NCI-H510A (cell line): ENCODE measurements around the gene ENTPD3.

ENCODE experiments used
- DNase-seq: peaks from one replicate; lab custom pipeline; 2025; lab: John Stamatoyannopoulos, UW

The ENTPD3 gene, protein sequence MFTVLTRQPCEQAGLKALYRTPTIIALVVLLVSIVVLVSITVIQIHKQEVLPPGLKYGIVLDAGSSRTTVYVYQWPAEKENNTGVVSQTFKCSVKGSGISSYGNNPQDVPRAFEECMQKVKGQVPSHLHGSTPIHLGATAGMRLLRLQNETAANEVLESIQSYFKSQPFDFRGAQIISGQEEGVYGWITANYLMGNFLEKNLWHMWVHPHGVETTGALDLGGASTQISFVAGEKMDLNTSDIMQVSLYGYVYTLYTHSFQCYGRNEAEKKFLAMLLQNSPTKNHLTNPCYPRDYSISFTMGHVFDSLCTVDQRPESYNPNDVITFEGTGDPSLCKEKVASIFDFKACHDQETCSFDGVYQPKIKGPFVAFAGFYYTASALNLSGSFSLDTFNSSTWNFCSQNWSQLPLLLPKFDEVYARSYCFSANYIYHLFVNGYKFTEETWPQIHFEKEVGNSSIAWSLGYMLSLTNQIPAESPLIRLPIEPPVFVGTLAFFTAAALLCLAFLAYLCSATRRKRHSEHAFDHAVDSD

DNA sequence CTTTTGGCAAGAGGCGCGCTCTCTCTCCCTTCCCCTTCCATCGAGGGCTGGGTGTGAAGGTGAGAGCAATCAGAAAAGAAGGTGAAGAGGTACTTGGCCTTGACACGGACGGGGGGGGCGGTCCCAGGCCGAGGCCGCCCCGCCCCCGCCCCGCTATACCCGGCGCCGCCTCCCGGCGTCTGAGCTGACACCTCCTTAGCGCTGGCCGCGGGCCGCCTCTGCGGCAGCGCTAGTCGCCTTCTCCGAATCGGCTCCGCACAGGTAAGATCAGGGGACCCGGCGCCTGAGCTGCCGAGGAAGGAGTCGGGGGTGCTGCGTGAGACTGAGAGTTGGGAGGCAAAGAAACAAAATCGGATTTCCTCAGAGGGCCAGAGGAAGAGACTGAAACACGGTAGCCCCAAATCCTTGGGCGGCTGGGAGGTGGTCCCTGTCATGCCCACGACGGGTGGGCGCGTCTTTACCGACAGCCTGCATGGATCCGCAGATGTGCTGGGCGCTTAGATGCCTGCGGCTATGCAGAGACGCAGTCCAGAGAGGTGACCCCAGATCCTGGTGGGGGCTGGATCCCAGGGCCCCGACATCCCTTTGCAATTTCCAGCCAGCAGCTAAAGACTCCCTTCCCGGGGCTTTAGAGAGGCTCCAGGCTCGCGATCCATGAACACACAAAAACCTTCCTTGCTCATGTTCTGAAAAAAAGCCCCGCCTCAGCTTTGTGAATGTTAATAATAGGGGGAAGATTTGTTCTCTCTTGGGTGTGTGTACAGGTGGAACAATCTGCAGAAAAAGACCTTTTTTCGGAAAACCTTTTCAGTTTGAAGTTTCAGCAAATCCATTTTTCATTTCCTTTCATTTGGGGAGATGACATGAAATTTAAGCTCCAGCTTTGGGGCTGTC, at the start of gene ENTPD3:
ENTPD3 (plus strand) TSS at position 184 of the 894 bp plus-strand sequence. CDS start 874 bp downstream, outside the sequence.
- peak; percentile 33 for DNase-seq

DNA sequence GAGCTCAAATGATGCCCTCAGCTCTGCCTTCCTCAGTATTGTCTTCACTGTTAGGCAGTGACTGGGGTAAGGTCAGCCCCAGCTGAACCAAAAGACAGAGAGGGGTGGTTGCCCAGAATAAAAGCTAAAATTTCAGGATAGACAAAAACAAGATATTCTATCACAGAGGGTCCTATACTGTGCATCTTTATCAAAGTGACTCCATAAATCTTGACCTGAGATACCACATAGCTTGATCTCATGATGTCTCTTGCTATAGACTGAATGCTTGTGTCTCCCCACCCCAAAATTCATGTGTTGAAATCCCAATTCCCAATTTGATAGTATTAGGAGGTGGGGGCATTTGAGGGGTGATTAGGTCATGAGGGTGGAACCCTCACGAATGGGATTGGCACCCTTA, 47.1 kb upstream of the ENTPD3 start:
- no peak for DNase-seq

DNA sequence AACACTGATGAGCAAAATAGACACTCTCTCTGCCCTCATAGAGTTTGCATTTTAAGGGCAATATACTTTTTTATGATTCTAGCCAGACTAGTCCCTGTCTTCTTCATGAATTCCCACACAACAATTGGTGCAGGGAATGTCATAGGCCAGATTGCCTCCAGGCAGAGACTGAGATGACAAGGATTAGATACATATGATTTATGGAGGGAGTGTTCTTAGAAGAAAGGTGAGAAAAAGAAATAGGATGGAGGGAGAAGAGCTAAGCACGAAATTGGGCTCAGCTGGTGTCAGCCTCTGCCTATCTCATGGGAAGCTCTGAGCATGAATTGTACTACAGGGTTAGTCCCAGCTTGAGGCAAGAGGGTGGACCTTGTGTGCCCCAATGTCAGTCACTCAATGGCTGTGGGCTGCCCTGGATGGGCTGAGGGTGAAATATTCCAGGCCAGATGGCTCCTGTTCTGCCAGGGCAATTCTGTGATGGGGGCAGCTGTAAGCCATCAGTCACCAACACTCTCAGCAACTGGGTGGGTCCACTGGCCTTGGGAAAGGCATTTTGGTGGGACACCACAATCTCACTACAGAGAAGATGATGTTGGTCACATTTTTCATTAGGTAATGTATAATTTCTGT, 46.3 kb upstream of the ENTPD3 start:
- no peak for DNase-seq

DNA sequence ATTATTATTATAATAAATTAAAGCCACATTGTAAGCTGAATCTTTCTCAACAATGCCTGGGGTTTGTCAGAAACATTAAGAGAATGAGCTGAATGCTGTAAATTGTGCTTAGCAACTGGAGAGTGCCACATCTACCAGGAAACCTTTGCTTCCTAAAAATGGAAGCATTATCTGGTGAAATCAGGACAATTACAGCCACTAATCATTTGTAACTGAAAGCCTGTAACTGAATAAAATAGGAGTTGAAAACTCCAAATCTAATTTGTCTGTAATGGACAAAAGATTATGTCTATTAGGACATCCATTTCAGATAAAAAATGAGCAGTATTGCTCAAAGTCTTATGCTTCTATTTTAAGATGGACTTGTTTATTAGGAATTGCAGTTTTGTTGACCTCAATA, 45.3 kb upstream of the ENTPD3 start:
- no peak for DNase-seq

DNA sequence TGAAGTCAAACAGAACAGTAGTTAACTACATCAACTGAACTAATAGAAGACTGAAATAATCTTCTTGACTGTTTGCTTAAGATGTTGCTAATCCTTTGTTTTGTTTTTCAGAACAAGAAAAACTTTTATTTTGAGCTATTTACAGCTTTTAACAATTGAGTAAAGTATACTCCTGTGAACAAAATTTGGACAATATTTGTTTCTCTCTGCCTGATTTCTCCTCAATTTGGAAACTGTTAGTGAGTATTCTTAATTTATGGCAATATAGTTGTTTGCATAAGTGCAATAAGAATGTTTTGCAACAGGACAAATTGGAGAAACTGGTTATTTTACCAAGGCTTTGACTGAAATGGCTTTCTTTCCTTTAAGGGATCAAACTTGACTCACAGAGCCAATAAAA, 36.5 kb upstream of the ENTPD3 start:
- no peak for DNase-seq

DNA sequence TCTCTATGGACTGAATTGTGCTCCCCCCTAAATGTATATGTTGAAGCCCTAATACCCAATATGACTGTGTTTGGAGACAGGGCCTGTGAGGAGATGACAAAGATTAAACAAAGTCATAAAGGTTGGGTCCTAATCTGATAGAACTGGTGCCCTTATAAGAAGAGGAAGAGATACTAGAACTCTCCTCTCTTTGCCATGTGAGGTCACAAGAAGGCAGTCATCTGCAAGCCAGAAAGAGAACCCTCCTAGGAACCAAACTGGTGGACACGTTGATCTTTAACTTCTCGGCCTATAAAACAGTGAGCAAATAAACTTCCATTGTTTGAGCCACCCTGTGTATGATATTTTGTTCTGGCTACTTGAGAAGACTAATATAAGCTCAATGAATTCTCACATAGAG, 31.6 kb upstream of the ENTPD3 start:
- no peak for DNase-seq

DNA sequence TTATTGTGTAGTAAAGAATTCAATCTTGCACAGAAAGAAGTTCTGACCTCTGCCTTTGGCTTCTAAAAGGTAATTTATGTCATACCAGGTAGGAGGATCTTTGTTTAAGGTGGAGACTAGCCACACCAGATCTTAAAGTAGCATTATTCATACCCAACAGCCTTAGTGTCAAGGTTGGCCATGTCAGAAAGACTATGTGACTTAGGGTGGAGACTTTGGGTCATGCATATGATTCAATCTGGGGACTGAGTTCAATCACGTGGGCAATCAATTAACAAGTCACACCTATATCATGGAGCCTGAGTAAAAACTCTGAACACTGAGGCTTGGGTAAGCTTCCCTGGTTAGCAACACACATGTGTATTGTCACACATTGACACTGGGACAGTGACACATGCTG, 28.5 kb upstream of the ENTPD3 start:
- DNase-seq = no peak

DNA sequence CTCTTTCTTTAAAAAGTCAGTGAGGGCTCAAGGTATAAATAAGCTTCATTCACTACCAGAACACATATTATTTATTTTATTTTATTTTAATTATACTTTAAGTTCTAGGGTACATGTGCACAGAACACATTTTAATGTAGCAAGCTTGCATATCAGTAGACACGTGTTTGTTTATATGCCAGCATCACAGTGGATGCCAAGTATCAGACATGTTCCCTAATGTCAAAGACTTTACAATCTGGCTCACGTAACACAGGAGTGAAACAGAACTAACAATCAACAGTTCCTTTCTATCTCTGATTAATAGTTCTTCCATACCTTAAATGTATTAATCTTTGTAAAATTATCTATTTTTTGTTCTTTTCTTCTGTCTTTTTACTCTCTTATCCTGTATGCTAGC, 23.3 kb upstream of the ENTPD3 start:
- DNase-seq = no peak

DNA sequence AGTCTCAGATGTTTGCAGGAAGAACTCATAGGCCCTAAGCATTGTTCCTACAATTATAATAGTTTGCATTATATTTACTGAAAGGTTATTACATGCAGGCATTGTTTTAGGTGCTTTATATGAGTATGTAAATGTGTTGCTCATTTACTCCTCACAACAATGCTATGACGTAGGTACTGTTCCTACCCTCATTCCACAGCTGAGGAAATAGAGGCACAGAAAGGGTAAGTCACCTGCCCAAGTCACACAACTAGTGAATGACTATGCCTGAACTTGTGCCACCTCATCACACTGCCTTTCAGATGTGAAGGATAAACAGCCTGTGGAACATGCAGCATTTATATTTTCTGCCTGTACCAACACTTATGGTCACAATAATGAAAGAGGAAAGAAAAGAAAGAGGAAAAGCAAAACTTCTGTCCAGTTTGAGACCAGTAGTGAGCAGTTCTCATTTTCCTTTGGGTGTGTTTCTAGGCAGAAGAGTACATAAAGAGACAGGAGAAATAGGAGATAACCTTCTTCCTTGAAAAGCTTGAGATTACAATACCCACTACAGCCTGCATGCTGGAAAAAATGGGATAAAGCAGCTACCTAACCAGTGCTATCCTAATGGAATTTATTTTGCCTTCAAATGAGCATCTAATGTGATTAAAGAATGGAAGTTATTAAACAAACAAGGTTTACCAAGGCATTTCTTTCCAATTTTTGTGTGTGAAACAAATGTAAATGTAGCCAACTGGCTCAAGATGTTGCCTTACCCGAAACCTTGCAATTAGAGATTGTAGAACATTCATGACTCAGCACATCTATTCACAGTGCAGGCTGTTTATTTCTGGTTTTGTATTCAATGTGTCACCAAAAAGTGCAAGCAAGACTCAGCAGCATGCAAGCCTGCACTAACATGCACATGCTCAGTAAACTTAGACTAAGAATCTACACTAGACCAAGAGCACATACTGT, 20.5 kb upstream of the ENTPD3 start:
- DNase-seq = no peak

DNA sequence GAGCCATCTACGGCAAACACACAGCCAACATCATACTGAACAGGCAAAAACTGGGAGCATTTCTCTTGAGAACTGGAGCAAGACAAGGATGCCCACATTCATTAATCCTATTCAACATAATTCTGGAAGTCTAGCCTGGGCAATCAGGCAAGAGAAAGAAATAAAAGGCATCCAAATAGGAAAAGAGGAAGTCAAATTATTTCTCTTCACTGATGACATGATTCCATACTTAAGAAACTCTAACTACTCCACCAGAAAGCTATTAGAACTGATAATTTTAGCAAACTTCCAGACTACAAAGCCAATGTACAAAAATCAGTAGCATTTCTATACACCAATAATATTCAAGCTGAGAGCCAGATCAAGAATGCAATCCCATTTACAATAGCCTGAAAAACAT, 17.3 kb upstream of the ENTPD3 start:
- no peak for DNase-seq

DNA sequence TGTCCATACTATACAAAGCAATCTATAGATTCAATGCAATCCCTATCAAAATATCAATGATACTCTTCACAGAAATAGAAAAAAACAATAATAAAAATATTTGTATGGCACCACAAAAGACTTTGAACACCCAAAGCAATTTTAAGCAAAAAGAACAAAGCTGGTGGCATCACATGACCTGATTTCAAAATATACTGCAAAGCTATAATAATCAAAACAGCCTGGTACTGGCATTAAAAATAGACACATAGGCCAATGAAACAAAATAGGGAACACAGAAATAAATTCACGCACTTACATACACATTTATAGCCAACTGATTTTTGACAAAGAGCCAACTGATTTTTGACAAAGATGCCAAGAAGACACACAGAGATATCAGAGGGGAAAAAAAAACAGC, 9.2 kb upstream of the ENTPD3 start:
- no peak for DNase-seq

DNA sequence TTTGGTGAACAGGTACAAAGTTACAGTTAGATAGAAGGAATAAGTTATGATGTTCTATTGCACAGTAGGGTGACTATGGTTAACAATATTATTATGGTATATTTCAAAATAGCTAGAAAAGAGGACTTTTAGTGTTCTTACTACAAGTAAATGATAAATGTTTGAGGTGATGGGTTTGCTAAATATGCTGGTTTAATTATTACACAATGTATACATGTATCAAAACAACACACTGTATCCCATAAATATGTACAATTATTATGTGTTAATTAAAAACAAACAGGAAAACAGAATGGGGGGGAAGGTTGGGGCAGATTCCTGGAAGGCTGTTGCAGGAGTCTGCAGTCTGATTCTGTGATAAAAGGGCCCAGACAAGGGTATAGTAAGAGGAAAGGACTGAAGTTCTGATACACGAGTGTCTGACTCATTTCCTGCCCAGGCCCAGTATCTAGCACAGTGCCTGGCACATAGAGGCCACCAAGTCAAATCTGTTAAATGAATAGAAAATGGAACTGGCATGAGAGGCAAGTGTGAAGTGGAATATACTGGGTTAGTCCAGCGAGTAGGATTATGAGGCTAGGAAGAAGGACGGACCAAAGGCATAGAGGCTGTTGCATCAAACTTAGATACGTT, 7.2 kb upstream of the ENTPD3 start:
- DNase-seq = no peak

DNA sequence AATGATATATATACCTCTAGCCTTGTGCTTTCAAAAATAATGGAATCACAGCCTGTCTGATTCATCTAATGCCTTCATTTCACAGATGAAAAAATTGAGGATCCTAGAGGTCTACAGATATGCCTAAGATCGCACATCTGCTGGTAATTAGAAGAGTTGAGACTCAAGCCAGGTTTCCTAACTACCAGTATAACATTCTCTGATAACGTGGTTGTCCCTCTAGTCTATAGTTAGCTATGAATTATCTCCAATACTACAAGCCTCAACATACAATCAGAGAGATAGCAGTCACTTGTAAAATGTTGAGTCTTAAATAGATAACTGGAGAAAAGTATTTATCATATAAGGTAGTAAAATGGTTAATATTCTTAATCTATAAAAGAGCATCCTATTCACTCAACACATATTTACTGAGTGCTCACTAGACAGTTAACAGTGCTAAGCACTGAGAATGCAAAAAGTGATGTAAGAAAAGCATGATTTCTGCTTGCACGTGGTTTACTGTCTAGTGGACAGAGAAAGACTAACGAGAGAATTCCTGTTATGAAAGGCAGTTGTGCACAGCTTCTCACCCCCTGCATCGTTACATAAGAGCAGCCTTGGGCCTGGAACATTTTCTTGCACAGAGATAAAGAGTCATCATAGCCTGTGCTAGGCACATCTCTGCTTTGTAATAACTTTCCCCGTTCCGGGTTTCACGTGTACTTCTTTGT, 4.9 kb upstream of the ENTPD3 start:
- no peak for DNase-seq

DNA sequence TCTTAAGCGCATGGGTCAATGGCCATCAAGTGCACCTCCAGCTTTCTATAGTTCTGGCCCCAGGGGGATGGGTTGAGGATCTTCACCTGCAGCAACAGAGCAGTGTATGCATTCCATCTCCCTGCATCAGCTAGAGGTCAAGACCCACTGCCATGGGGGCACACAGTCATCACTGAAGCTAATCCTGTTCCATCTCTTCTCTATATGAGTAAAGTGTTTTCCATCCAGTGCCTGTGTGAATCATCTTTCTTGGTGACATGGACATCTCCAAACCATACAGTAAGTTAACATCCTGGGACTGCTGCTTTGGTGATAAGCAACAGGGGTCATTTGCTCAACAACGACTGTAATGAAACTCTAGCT, 4.4 kb upstream of the ENTPD3 start:
- DNase-seq = no peak

DNA sequence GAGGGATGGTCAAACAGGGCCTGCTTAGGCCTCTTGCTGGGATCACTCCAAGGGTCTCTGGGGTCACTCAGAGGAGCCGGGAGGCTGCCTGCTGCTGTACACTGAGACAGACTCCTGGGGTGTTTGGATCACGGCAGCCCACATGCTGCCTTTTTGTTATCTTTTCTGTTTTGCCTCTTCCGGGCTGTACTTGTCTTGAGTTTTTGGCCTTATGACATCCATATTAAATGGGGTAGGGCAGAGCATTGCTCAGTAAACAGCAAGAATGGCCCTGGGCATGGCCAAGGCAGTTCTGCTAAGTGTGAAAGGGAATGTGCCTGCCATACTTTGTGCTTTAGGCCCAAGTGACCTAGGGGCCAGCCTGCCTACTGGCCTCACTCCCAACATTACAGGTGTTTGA, 771 bp upstream of the ENTPD3 start:
- no peak for DNase-seq

DNA sequence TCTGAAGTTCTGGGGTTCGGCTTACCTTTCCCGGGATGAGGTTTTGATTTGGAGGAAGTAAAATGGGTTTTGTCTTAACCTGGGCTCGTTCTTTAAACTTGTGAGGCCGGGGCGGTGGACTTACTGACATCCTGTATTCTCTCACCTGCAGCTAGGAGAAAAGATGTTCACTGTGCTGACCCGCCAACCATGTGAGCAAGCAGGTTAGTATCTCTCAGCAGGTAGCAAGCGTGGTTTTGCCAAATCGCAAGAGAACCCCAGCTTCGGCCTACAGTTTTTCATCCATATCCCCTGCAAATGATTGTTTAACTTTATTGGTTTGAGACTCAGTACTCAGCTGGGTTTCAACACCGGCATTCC, 891 bp downstream of the ENTPD3 start:
- DNase-seq = no peak

DNA sequence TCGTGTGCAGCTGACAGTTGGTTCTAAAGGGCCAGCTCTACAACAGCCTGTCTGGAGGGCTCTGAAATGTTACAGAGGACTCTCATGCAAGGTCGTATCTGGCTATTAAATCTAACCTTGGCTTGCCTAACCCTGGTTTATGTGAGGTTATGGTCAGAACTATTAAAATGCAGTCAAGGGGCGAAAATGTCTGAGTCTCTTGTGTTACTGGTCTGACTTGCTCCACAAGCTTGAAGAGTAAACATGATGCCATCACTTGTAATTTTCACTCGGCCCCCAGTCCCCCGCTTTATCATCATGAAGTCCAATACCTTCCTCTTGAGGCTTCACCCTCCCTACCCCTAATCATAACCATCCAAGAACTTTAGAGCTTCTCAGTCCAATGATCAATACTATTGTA, 9.4 kb downstream of the ENTPD3 start:
- DNase-seq = no peak

DNA sequence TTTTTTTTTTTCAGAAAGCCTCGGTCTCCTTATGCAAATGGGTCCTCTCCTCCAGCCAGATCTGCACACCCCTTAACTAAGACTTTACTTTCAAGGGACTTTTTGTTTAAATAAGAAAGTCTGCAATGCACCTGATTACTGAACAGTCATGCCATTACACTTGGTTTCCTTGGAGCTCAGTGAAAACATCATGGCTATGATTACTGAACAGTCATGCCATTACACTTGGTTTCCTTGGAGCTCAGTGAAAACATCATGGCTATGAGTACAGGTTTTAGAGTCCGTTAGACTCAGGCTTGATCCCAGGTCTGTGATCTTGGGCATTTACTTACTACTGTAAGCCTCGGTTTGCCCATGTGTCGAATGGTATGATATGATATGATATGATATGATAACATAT, 10.1 kb downstream of the ENTPD3 start:
- no peak for DNase-seq

DNA sequence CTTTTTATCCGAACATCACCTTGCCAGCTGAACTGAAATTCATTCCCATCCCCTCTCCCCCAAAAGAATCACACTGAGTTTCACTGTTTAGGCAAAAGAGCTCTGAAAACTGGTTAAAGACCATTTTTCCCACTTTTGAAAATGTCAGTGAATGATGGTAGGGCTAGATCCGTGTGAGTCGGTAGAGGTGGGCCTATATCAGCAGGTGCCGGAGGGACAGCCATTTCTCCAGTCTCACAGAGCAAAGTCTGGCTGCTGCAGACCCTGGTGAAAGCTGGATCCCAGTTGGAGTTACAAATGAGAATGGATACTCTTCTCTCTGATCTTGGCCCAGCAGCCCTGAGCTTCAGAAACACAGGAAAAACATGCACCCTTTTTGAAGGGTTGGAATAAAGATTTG, 10.9 kb downstream of the ENTPD3 start:
- no peak for DNase-seq

DNA sequence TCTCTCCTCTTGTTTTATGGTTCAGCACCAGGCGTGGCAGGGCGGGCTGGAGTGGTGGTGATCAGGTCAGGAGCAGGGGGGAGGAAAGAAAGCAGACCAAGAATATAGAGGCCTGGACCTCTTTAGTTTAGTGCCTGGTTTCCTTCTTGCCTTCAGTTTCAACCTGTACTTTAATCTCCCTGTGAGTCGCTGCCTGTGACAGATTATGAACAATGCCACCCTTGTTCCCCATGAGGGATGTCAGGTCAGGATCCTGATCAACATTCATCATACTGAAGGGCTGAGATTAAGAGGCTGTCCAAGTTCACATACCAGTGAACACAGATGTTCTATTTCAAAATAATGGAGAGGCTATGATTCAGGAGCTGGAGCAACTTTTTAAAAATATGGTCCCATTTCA, 11.4 kb downstream of the ENTPD3 start:
- DNase-seq = no peak
